NB4 (cell line): Measurements from ENCODE around the gene VPS37D.

Source experiments
- CTCF ChIP-seq: IDR thresholded peaks from one replicate; pipeline ENCODE4 v1.5.1; 2012; ENCODE audit warnings: low read depth, low read length
- MYC ChIP-seq: IDR thresholded peaks from 2 replicates; pipeline ENCODE4 v1.6.1; 2011; ENCODE audit warnings: low read depth, low read length
- POLR2A ChIP-seq: IDR thresholded peaks from 2 replicates; pipeline ENCODE4 v1.6.1; 2011; ENCODE audit warnings: mild to moderate bottlenecking; ENCODE audit not compliant: insufficient read length; ENCODE audit errors: extremely low read depth

- TF ChIP-seq CTCF = no peak
- TF ChIP-seq POLR2A = no peak
- TF ChIP-seq MYC = no peak
Observed at GRCh38 chr7:73626814-73627213, 40.8 kb upstream of the VPS37D start.
